ENCODE data around the gene G6PC1.

G6PC1 gene

GRCh38 chr17:42950044-42950783 lies 49.6 kb downstream of the G6PC1 start:
- no peak for DNase-seq
